Endothelial cell of umbilical vein (primary cell): ENCODE data around the gene BLOC1S3. TPM values are rescaled to one million over a fixed set of nuclear protein-coding genes. Genes with fewer than 3 reads are reported as not detected.

Experiments
- BruUV-seq: library from RNA; stranded (reverse); fragments of 400-500 nt; replicated peaks from 2 replicates; lab custom pipeline; 2021; lab: Mats Ljungman, UMichigan
- CTCF ChIA-PET: fragments of 300-600, 350-600 bp; sonication (Branson Sonifier 250); formaldehyde crosslinking; loops from one replicate; lab custom pipeline; 2021; ENCODE audit warnings: antibody characterized with exemption, inconsistent platforms; lab: Charles Lee
- POLR2A ChIA-PET: fragments of 300-600, 350-600 bp; sonication (Branson Sonifier 250); formaldehyde crosslinking; loops from one replicate; lab custom pipeline; 2021; ENCODE audit warnings: antibody characterized with exemption, inconsistent platforms; lab: Charles Lee
- DNase-seq: peaks from one replicate; pipeline ENCODE4 v3.0.0-alpha.2; 2011; ENCODE audit warnings: low read depth, low spot score
- FAIRE-seq: peaks from 2 replicates; lab custom pipeline; 2011; peaks lifted over from hg19 to GRCh38; lab: Jason Lieb, UNC
- H2AFZ ChIP-seq: 2 replicates; pipeline ENCODE4 v1.6.0; 2012; ENCODE audit warnings: low read depth, low read length, control low read depth, inconsistent platforms
- H3K27ac ChIP-seq: 2 replicates; pipeline ENCODE4 v1.5.1; 2011; ENCODE audit warnings: low read depth, mild to moderate bottlenecking, control low read depth, low read length, moderate library complexity; ENCODE audit not compliant: insufficient read depth
- H3K27me3 ChIP-seq, 2 experiments: 2 replicates each; pipeline versions ENCODE4 v1.6.0 to v1.6.1; 2011; ENCODE audit warnings: low read length in 2 of 2, mixed read lengths in 1 of 2; ENCODE audit not compliant: control insufficient read depth in 2 of 2, insufficient read depth in 2 of 2
- H3K36me3 ChIP-seq, 2 experiments: 2 replicates in 1 of 2; 3 replicates in 1 of 2; pipeline ENCODE4 v1.5.1; 2011; ENCODE audit warnings: low read length in 2 of 2, mild to moderate bottlenecking in 1 of 2, moderate library complexity in 1 of 2; ENCODE audit not compliant: control insufficient read depth in 2 of 2, insufficient read depth in 2 of 2; ENCODE audit errors: extremely low read depth in 1 of 2
- H3K4me1 ChIP-seq: 3 replicates; pipeline ENCODE4 v1.5.1; 2011; ENCODE audit warnings: mild to moderate bottlenecking, low read length; ENCODE audit not compliant: control insufficient read depth, insufficient read depth; ENCODE audit errors: extremely low read depth
- H3K4me2 ChIP-seq: 2 replicates; pipeline ENCODE4 v1.6.1; 2011; ENCODE audit warnings: low read length, control low read depth, mixed read lengths; ENCODE audit not compliant: insufficient read depth
- H3K4me3 ChIP-seq, 3 experiments: fragments of 200-600 bp in 1 of 3; sonication (generic), shearing (Covaris generic) in 1 of 3; replicated peaks in 1 of 3; 2 replicates each; pipeline ENCODE4 v1.5.1; 2011 to 2016; ENCODE audit warnings: control low read depth in 3 of 3, low read length in 3 of 3, mild to moderate bottlenecking in 2 of 3, inconsistent platforms in 1 of 3, low read depth in 1 of 3, moderate library complexity in 1 of 3; ENCODE audit not compliant: insufficient read depth in 1 of 3
- H3K79me2 ChIP-seq: 2 replicates; pipeline ENCODE4 v1.6.0; 2012; ENCODE audit warnings: low read length, inconsistent platforms; ENCODE audit not compliant: control insufficient read depth, insufficient read depth
- H3K9ac ChIP-seq: replicated peaks from 2 replicates; pipeline ENCODE3; 2011; ENCODE audit warnings: low read length, control low read depth; ENCODE audit not compliant: insufficient read depth; ENCODE audit errors: extremely low read depth
- H3K9me1 ChIP-seq: replicated peaks from 3 replicates; pipeline ENCODE4 v1.6.0; 2011; ENCODE audit warnings: mild to moderate bottlenecking, low read length; ENCODE audit not compliant: control insufficient read depth, insufficient read depth; ENCODE audit errors: extremely low read depth
- H3K9me3 ChIP-seq: replicated peaks from 2 replicates; pipeline ENCODE4 v1.5.1; 2012; ENCODE audit warnings: low read length, inconsistent platforms; ENCODE audit not compliant: control insufficient read depth, insufficient read depth
- H4K20me1 ChIP-seq: replicated peaks from 2 replicates; pipeline ENCODE3; 2011; ENCODE audit warnings: mild to moderate bottlenecking, low read length; ENCODE audit not compliant: control insufficient read depth, insufficient read depth; ENCODE audit errors: extremely low read depth
- EZH2 ChIP-seq: IDR thresholded peaks from 2 replicates; pipeline ENCODE4 v1.6.1; 2012; ENCODE audit warnings: borderline replicate concordance, low read depth, mild to moderate bottlenecking, moderate library complexity, low read length, inconsistent platforms; ENCODE audit not compliant: severe bottlenecking
- FOS ChIP-seq: IDR thresholded peaks from 2 replicates; pipeline ENCODE4 v1.6.1; 2011; ENCODE audit warnings: mild to moderate bottlenecking, low read length, moderate library complexity, borderline replicate concordance; ENCODE audit not compliant: insufficient read depth
- GATA2 ChIP-seq: IDR thresholded peaks from 2 replicates; pipeline ENCODE4 v1.7.0; 2011; ENCODE audit warnings: low read depth, mild to moderate bottlenecking, moderate library complexity, mixed read lengths, low read length; ENCODE audit not compliant: insufficient read length, insufficient read depth
- JUN ChIP-seq: IDR thresholded peaks from 2 replicates; pipeline ENCODE4 v1.6.1; 2011; ENCODE audit warnings: borderline replicate concordance, low read depth; ENCODE audit not compliant: insufficient read length, insufficient read depth
- MYC ChIP-seq: IDR thresholded peaks from one replicate; pipeline ENCODE4 v1.6.1; 2011; ENCODE audit warnings: mild to moderate bottlenecking, low read depth, low read length
- POLR2A ChIP-seq: IDR thresholded peaks from 2 replicates; pipeline ENCODE4 v1.6.1; 2012; ENCODE audit warnings: low read depth, mild to moderate bottlenecking, control low read depth, low read length
- POLR2AphosphoS5 ChIP-seq: IDR thresholded peaks from 2 replicates; pipeline ENCODE4 v1.6.1; 2012; ENCODE audit warnings: low read depth, mild to moderate bottlenecking, control low read depth, low read length, moderate library complexity; ENCODE audit not compliant: insufficient read depth
- dilution Hi-C: fragments of 300-500 bp; cut with MboI; formaldehyde crosslinking; loops from one replicate; pipeline ENCODE4 v1.15.0; 2019; ENCODE audit warnings: low sequenced_read_pairs; ENCODE audit not compliant: extremely low pct_ligation_motif_present
- intact Hi-C: fragments of 100-400 bp; cut with micrococcal nuclease; formaldehyde crosslinking; loops from one replicate; pipeline ENCODE4 v1.10.0; 2022
- polyA plus RNA-seq, 4 experiments: library from polyadenylated mRNA; depleted of rRNA in 3 of 4; stranded (reverse) in 3 of 4; unstranded in 1 of 4; fragments of >200 nt; gene quantifications; 2 replicates each; pipeline versions ENCODE4 v1.2.1 to v1.2.3, GENCODE V29; 2011 to 2012; ENCODE audit warnings: missing spikeins in 1 of 4
- total RNA-seq: library from RNA; stranded (reverse); gene quantifications from 2 replicates; pipeline ENCODE4 v1.2.3, GENCODE V29; 2021
- TF ChIP-seq, protein P1 (sequence below): IDR thresholded peaks from 2 replicates; pipeline ENCODE4 v1.6.1; 2011; ENCODE audit not compliant: insufficient read depth, insufficient read length
- TF ChIP-seq, protein P2 (sequence below), 2 donors: IDR thresholded peaks; 1 replicate in 1 of 2; 2 replicates in 1 of 2; pipeline ENCODE4 v1.5.1; 2011; ENCODE audit warnings: low read length in 2 of 2, mild to moderate bottlenecking in 2 of 2, moderate library complexity in 2 of 2, control low read depth in 1 of 2, inconsistent platforms in 1 of 2, low read depth in 1 of 2; ENCODE audit not compliant: insufficient read depth in 1 of 2; ENCODE audit errors: extremely low read depth in 1 of 2

BLOC1S3 gene
- total and polyA plus RNA-seq, 2 donors (not counting 3 experiments of a cell fraction or from before 2014, with no cell fraction given): 13.6 to 17.4 TPM

DNA sequence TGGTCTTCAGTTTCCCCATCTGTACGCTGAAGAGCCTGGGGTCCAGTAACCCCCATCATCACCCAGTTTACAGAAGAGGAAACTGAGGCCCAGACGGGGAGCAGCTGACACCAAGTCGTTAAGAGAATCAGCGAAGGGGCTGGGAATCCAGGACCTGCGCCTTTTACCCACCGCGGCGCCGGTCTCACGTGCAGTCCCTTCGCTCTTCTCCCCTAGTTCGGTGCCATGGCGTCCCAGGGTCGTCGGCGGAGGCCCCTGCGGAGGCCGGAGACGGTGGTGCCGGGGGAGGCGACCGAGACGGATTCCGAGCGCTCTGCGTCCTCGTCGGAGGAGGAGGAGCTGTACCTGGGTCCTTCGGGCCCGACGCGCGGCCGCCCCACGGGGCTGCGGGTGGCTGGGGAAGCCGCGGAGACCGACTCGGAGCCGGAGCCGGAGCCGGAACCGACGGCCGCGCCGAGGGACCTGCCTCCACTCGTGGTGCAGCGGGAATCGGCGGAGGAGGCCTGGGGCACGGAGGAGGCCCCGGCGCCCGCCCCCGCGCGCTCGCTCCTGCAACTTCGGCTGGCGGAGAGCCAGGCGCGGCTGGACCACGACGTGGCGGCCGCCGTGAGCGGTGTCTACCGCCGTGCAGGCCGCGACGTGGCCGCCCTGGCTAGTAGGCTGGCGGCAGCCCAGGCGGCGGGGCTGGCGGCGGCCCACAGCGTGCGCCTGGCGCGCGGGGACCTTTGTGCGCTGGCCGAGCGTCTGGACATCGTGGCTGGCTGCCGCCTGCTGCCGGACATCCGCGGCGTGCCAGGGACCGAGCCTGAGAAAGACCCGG is 698 bp downstream of the BLOC1S3 start:
- ChIA-PET POLR2A (interaction anchor here (1.4 kb wide), 1 partner anchor 15 kb away, joined by 3 read pairs; no protein-coding TSS in a partner anchor), CTCF (interaction anchor here (0.7 to 3.3 kb wide), 11 partner anchors 8 to 160 kb away, joined by 3 to 13 read pairs (median 7); partner anchors contain the start of genes NKPD1 and PPP1R37)
- Histone ChIP-seq H3K4me1 (peaks cover 13% of the 10 kb centered on the region), H3K9me3 (no peaks in the 10 kb centered on the region), H2AFZ (peak overlapping the region; percentile 92), H3K36me3 (no peaks in the 10 kb centered on the region), H3K4me2 (peak overlapping the region; percentile 62), H3K79me2 (peaks cover 11% of the 10 kb centered on the region), H3K9ac (peak overlapping the region; percentile 74), H3K4me3 (peak overlapping the region; percentile 68 to 90 (median 85)), H4K20me1 (no peaks in the 10 kb centered on the region), H3K9me1 (no peaks in the 10 kb centered on the region), H3K27me3 (no peaks in the 10 kb centered on the region), H3K27ac (peak overlapping the region; percentile 68)
- DNase-seq: no peak
- dilution Hi-C loops (no loop called here), intact Hi-C loops (no loop called here)
- peak; percentile 53 for FAIRE-seq
- BruUV-seq: no TSS peak
- TF ChIP-seq POLR2AphosphoS5 (peak; percentile 41), MYC (no peak)

DNA sequence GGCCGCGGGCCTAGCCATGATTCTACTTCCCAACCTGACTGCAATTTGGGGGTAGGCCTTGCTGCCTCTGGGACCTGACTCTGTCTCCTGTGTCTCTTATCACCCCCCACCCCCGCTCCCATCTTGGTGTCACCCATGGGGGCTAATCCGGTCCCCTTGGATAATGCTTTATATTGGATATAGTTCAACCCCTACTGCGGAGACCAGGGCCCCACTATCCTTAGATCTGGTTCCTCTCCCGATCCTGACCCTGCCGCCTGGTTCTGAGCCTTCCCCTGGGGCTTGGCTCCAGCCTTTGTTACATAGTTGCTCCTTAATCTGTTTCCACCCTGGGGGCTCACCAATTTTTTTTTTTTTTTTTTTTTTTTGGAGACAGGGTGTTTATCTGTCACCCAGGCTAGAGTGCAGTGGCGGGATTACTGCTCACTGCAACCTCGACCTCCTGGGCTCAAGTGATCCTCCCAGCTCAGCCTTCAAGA is 1.3 kb downstream of the BLOC1S3 start:
- H3K9ac ChIP-seq: peak overlapping the region; percentile 74
- FAIRE-seq (no peak), DNase-seq (no peak)
- H2AFZ ChIP-seq: peak overlapping the region; percentile 16
- H3K27ac ChIP-seq: peak overlapping the region; percentile 68
- no peaks in the 10 kb centered on the region for H4K20me1 ChIP-seq
- H3K4me2 ChIP-seq: peak overlapping the region; percentile 62
- TF ChIP-seq, protein P1, sequence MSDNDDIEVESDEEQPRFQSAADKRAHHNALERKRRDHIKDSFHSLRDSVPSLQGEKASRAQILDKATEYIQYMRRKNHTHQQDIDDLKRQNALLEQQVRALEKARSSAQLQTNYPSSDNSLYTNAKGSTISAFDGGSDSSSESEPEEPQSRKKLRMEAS: no peak
- TF ChIP-seq FOS: no peak
- TF ChIP-seq, protein P2, sequence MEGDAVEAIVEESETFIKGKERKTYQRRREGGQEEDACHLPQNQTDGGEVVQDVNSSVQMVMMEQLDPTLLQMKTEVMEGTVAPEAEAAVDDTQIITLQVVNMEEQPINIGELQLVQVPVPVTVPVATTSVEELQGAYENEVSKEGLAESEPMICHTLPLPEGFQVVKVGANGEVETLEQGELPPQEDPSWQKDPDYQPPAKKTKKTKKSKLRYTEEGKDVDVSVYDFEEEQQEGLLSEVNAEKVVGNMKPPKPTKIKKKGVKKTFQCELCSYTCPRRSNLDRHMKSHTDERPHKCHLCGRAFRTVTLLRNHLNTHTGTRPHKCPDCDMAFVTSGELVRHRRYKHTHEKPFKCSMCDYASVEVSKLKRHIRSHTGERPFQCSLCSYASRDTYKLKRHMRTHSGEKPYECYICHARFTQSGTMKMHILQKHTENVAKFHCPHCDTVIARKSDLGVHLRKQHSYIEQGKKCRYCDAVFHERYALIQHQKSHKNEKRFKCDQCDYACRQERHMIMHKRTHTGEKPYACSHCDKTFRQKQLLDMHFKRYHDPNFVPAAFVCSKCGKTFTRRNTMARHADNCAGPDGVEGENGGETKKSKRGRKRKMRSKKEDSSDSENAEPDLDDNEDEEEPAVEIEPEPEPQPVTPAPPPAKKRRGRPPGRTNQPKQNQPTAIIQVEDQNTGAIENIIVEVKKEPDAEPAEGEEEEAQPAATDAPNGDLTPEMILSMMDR (IDR thresholded peaks at IDR 0.05; ENCODE audit: extremely low read depth in 1 of 2, insufficient read depth in 1 of 2, low read depth in 1 of 2, low read length in 2 of 2): no peak
- no peak for TF ChIP-seq MYC
- no peak for TF ChIP-seq EZH2
- no peak for TF ChIP-seq POLR2AphosphoS5
- no peak for TF ChIP-seq GATA2
- TF ChIP-seq JUN: no peak
- no peak for TF ChIP-seq POLR2A
- dilution Hi-C loops (no loop called here), intact Hi-C loops (no loop called here)
- peaks cover 11% of the 10 kb centered on the region for H3K79me2 ChIP-seq
- H3K4me1 ChIP-seq: peaks cover 13% of the 10 kb centered on the region
- BruUV-seq: no TSS peak
- ChIA-PET POLR2A (no interaction called here), CTCF (interaction anchor here (2.1 to 3.3 kb wide), 2 partner anchors 18 to 69 kb away, joined by 10 to 12 read pairs; no protein-coding TSS in a partner anchor)
- H3K9me3 ChIP-seq: no peaks in the 10 kb centered on the region
- no peaks in the 10 kb centered on the region for H3K36me3 ChIP-seq
- no peaks in the 10 kb centered on the region for H3K27me3 ChIP-seq
- no peaks in the 10 kb centered on the region for H3K9me1 ChIP-seq
- H3K4me3 ChIP-seq: peak overlapping the region; percentile 68 to 90 (median 85)
